Measurements from ENCODE around the gene IFNL1.

IFNL1 gene

DNA sequence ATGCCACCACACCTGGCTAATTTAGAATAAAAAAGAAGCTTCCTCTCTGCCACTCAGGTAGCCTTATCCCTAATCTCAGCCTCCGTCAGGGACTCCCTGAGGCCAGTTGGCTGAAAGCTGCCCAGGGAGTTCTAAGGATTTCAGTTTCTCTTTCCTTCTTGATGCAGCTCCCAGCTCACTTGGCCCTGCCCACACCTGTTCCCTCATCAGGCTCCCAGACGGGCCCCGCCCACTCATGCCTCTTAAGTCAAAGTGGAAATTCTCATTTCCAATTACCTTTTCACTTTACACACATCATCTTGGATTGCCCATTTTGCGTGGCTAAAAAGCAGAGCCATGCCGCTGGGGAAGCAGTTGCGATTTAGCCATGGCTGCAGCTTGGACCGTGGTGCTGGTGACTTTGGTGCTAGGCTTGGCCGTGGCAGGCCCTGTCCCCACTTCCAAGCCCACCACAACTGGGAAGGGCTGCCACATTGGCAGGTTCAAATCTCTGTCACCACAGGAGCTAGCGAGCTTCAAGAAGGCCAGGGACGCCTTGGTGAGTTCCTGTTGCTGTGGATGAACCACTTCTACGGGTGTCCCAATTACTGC, at the start of gene IFNL1:
Gene IFNL1, plus strand, starts transcription at position 353 of the 591 bp plus-strand sequence. Its CDS starts 15 bp downstream, at position 368.
- no peaks in the 10 kb centered on the region for H3K9me3 ChIP-seq (replicated peaks; ENCODE audit: insufficient read depth, low read length)
- TF ChIP-seq, protein P1, sequence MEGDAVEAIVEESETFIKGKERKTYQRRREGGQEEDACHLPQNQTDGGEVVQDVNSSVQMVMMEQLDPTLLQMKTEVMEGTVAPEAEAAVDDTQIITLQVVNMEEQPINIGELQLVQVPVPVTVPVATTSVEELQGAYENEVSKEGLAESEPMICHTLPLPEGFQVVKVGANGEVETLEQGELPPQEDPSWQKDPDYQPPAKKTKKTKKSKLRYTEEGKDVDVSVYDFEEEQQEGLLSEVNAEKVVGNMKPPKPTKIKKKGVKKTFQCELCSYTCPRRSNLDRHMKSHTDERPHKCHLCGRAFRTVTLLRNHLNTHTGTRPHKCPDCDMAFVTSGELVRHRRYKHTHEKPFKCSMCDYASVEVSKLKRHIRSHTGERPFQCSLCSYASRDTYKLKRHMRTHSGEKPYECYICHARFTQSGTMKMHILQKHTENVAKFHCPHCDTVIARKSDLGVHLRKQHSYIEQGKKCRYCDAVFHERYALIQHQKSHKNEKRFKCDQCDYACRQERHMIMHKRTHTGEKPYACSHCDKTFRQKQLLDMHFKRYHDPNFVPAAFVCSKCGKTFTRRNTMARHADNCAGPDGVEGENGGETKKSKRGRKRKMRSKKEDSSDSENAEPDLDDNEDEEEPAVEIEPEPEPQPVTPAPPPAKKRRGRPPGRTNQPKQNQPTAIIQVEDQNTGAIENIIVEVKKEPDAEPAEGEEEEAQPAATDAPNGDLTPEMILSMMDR (IDR thresholded peaks at IDR 0.05; ENCODE audit: low read length), result no peak
- no peak for TF ChIP-seq EZH2phosphoT487 (IDR thresholded peaks at IDR 0.05; ENCODE audit: low read length)

DNA sequence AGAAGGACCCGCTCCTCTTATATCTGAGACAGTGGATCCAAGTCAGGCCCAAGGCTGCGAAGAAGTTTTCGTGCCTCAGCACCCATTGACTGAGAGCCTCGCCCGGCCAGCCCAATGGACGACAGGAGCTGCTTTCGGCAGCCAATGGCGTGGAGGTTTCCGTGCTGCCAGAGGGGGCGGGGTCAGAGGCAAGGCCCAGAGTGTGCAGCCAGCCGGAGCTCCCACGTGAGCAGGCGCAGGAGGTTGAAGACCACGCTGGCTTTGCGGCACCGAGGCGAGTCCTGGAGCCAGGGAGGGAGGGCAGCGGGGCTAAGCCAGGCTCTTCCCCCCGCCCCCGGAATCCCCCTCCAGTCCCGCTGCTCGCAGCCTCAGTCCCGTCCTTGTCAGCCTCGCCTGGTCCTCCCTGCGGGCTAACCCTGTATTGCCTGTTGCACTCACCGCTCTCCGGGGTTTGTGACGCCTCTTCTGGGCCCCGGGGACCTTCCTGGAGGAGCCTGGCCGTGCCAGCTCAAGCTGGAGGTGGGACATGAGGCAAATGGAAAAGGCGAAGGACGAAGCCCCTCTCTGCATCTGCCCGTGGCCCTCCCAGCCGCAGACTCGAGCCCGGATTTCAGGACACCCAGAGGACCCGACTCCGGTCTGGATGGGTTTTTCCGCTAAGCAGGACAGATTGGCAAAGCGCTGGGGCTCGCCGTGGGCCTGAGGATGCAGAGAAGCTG, 49.1 kb upstream of the IFNL1 start:
- H3K9me2 ChIP-seq (replicated peaks; ENCODE audit: insufficient read depth, low read length), result no peaks in the 10 kb centered on the region
- H3K9ac ChIP-seq (ENCODE audit: low read length), result no peak overlapping the region
- H3K9me3 ChIP-seq (replicated peaks; ENCODE audit: insufficient read depth, low read length), result no peaks in the 10 kb centered on the region
- no peaks in the 10 kb centered on the region for H3K79me2 ChIP-seq (ENCODE audit: low read length)
- H2AFZ ChIP-seq (ENCODE audit: low read length), result no peak overlapping the region
- no peaks in the 10 kb centered on the region for H3F3A ChIP-seq (ENCODE audit: insufficient read depth, low read length)
- no peaks in the 10 kb centered on the region for H4K20me1 ChIP-seq (ENCODE audit: insufficient read depth, low read length)
- no peak for DNase-seq
- no peaks in the 10 kb centered on the region for H3K4me1 ChIP-seq (ENCODE audit: low read length)
- H3K27ac ChIP-seq (ENCODE audit: low read length), result no peak overlapping the region
- TF ChIP-seq EZH2phosphoT487 (IDR thresholded peaks at IDR 0.05; ENCODE audit: low read length) (no peak), EZH2 (optimal IDR thresholded peaks at IDR 0.05; ENCODE audit: low read depth, low read length) (no peak)
- TF ChIP-seq, protein P1 (IDR thresholded peaks at IDR 0.05; ENCODE audit: low read length), result no peak
- no peak overlapping the region for H3K4me2 ChIP-seq (ENCODE audit: low read depth, low read length)
- no peak overlapping the region for H3K4me3 ChIP-seq (ENCODE audit: low read length)
- peaks cover 41% of the 10 kb centered on the region for H3K27me3 ChIP-seq (replicated peaks; ENCODE audit: insufficient read depth, low read length)
- H3K36me3 ChIP-seq (replicated peaks; ENCODE audit: insufficient read depth, low read length), result no peaks in the 10 kb centered on the region

More for the DNA sequence above, at the start of gene IFNL1:
- no peak within 1 kb of the TSS for H3K4me2 ChIP-seq (ENCODE audit: low read depth, low read length)
- peak; percentile 30 for DNase-seq
- H3K79me2 ChIP-seq (ENCODE audit: low read length), result no peaks in the 10 kb centered on the region
- H3K9ac ChIP-seq (ENCODE audit: low read length), result no peak within 1 kb of the TSS
- no peaks in the 10 kb centered on the region for H3K4me1 ChIP-seq (ENCODE audit: low read length)
- H3K27me3 ChIP-seq (replicated peaks; ENCODE audit: insufficient read depth, low read length), result peaks cover 8% of the 10 kb centered on the region; the same call in 1 of the 2 replicates
- H3K9me2 ChIP-seq (replicated peaks; ENCODE audit: insufficient read depth, low read length), result no peaks in the 10 kb centered on the region
- H3K27ac ChIP-seq (ENCODE audit: low read length), result no peak within 1 kb of the TSS
- H4K20me1 ChIP-seq (ENCODE audit: insufficient read depth, low read length), result no peaks in the 10 kb centered on the region
- no peak within 1 kb of the TSS for H2AFZ ChIP-seq (ENCODE audit: low read length)
- H3F3A ChIP-seq (ENCODE audit: insufficient read depth, low read length), result no peaks in the 10 kb centered on the region
- H3K36me3 ChIP-seq (replicated peaks; ENCODE audit: insufficient read depth, low read length), result no peaks in the 10 kb centered on the region
- no peak within 1 kb of the TSS for H3K4me3 ChIP-seq (ENCODE audit: low read length)

GRCh38 chr19:39247701-39248664, 48.2 kb upstream of the IFNL1 start:
- Histone ChIP-seq H3K9ac (ENCODE audit: low read length) (no peak overlapping the region), H3K9me3 (replicated peaks; ENCODE audit: insufficient read depth, low read length) (no peaks in the 10 kb centered on the region), H4K20me1 (ENCODE audit: insufficient read depth, low read length) (no peaks in the 10 kb centered on the region), H2AFZ (ENCODE audit: low read length) (no peak overlapping the region), H3K36me3 (replicated peaks; ENCODE audit: insufficient read depth, low read length) (no peaks in the 10 kb centered on the region), H3K9me2 (replicated peaks; ENCODE audit: insufficient read depth, low read length) (no peaks in the 10 kb centered on the region), H3K27ac (ENCODE audit: low read length) (no peak overlapping the region), H3K4me3 (ENCODE audit: low read length) (no peak overlapping the region), H3K4me1 (ENCODE audit: low read length) (no peaks in the 10 kb centered on the region), H3K27me3 (replicated peaks; ENCODE audit: insufficient read depth, low read length) (peaks cover 49% of the 10 kb centered on the region), H3F3A (ENCODE audit: insufficient read depth, low read length) (no peaks in the 10 kb centered on the region), H3K79me2 (ENCODE audit: low read length) (no peaks in the 10 kb centered on the region), H3K4me2 (ENCODE audit: low read depth, low read length) (no peak overlapping the region)
- TF ChIP-seq EZH2phosphoT487 (IDR thresholded peaks at IDR 0.05; ENCODE audit: low read length) (no peak), EZH2 (optimal IDR thresholded peaks at IDR 0.05; ENCODE audit: low read depth, low read length) (no peak)
- TF ChIP-seq, protein P1 (IDR thresholded peaks at IDR 0.05; ENCODE audit: low read length), result no peak
- DNase-seq, result no peak

Measured in MM.1S (cell line).